Endodermal cell (in vitro differentiated cells): ENCODE results near the gene TFEB. TPM values are rescaled to one million over a fixed set of nuclear protein-coding genes. Genes with fewer than 3 reads are reported as not detected.

Experiments used
- DNase-seq: peaks from one replicate; pipeline ENCODE4 v3.0.0-alpha.2; 2017
- H3K27ac ChIP-seq: 2 replicates; pipeline ENCODE4 v1.5.1; 2013; ENCODE audit warnings: mild to moderate bottlenecking, low read depth, low read length, moderate library complexity
- H3K27me3 ChIP-seq: 2 replicates; pipeline ENCODE4 v1.6.1; 2013; ENCODE audit warnings: mild to moderate bottlenecking, low read length, moderate library complexity; ENCODE audit not compliant: insufficient read depth, control insufficient read depth, poor library complexity, severe bottlenecking
- H3K36me3 ChIP-seq: 2 replicates; pipeline ENCODE4 v1.7.0; 2013; ENCODE audit warnings: mild to moderate bottlenecking, low read length, moderate library complexity; ENCODE audit not compliant: control insufficient read depth, insufficient read depth
- H3K4me1 ChIP-seq: one replicate; pipeline ENCODE4 v1.7.0; 2013; ENCODE audit warnings: low read length; ENCODE audit not compliant: control insufficient read depth, insufficient read depth
- H3K4me3 ChIP-seq: 2 replicates; pipeline ENCODE4 v1.5.1; 2013; ENCODE audit warnings: mild to moderate bottlenecking, low read length, moderate library complexity
- H3K9ac ChIP-seq: 2 replicates; pipeline ENCODE4 v1.6.1; 2013; ENCODE audit warnings: mild to moderate bottlenecking, low read length, moderate library complexity; ENCODE audit not compliant: poor library complexity, severe bottlenecking; ENCODE audit errors: extremely low read depth
- H3K9me3 ChIP-seq: 2 replicates; pipeline ENCODE4 v1.6.1; 2013; ENCODE audit warnings: mild to moderate bottlenecking, low read length, moderate library complexity; ENCODE audit not compliant: control insufficient read depth
- H3K27ac Mint-ChIP-seq: 2 replicates; pipeline ENCODE4 v1.8.0; 2020; ENCODE audit warnings: mixed read lengths
- H3K27me3 Mint-ChIP-seq: 2 replicates; pipeline ENCODE4 v1.8.0; 2021; ENCODE audit warnings: mild to moderate bottlenecking, mixed read lengths; ENCODE audit not compliant: insufficient read depth
- H3K36me3 Mint-ChIP-seq: 2 replicates; pipeline ENCODE4 v1.8.0; 2020; ENCODE audit warnings: low read depth, mixed read lengths
- H3K4me1 Mint-ChIP-seq: 2 replicates; pipeline ENCODE4 v1.8.0; 2020; ENCODE audit warnings: mixed read lengths
- H3K4me3 Mint-ChIP-seq: 2 replicates; pipeline ENCODE4 v1.8.0; 2020; ENCODE audit warnings: mild to moderate bottlenecking, moderate library complexity, mixed read lengths
- H3K9me3 Mint-ChIP-seq: 2 replicates; pipeline ENCODE4 v1.8.0; 2020; ENCODE audit warnings: mild to moderate bottlenecking, mixed read lengths
- WGBS, 2 experiments: methylation state at CpG; one replicate each; pipeline versions ENCODE4 v1.1.5 to v1.1.7; 2013; ENCODE audit warnings: missing lambda C conversion rate in 2 of 2, mixed read lengths in 1 of 2; ENCODE audit not compliant: insufficient coverage in 1 of 2, insufficient read length in 1 of 2; 5-methylcytosine and 5-hydroxymethylcytosine counted together
- total RNA-seq, 2 donors: library from RNA; stranded (reverse); fragmentation: NEBNext Ultra II Directional in 1 of 2; extraction: Animal tissue kit (Norgen Biotek cat#: 25700) in 1 of 2; gene quantifications; 2 replicates in 1 of 2; 3 replicates in 1 of 2; pipeline ENCODE4 v1.2.1, GENCODE V29; 2021
- TF ChIP-seq, protein P1 (sequence below): fragments of 200-600 bp; sonication (generic); conservative IDR thresholded peaks from 2 replicates; pipeline ENCODE4 v1.5.0; 2021; ENCODE audit warnings: antibody characterized with exemption, mild to moderate bottlenecking

The TFEB gene
- total RNA-seq, 2 donors from 2014 or later, result 0.24 TPM; not detected in 1

DNA sequence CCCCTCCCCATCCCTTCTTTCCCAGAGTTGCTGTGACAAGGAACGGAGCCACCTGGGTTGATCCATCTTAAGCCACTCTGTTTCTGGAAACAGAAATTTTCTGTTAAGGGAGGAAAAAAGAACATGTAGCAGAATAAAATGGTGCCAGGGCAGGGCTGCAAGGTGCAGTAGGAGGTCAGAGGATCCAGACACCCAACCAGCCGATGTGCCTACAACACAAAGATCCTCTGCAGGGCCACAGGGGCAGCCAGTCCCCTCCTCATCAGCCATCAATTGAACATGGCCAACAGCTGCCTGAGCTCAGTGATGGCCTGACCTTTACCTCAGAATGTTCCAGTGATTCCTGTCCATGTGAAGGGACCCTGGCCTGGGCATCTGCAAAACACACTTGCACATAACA lies 85.3 kb downstream of the TFEB start:
- H3K4me3 ChIP-seq, result no peak overlapping the region
- Mint-ChIP-seq H3K4me1 (peaks cover 7% of the 10 kb centered on the region), H3K36me3 (peaks cover 52% of the 10 kb centered on the region), H3K9me3 (no peaks in the 10 kb centered on the region), H3K27ac (no peak overlapping the region), H3K4me3 (no peak overlapping the region), H3K27me3 (no peaks in the 10 kb centered on the region)
- H3K9ac ChIP-seq, result no peak overlapping the region
- WGBS, 2 experiments, result 80 to 95% methylated on average over 1 to 2 of the region's 2 CpGs
- peaks cover 8% of the 10 kb centered on the region for H3K36me3 ChIP-seq
- H3K4me1 ChIP-seq, result no peaks in the 10 kb centered on the region
- no peaks in the 10 kb centered on the region for H3K9me3 ChIP-seq
- H3K27ac ChIP-seq, result no peak overlapping the region
- TF ChIP-seq, protein P1, sequence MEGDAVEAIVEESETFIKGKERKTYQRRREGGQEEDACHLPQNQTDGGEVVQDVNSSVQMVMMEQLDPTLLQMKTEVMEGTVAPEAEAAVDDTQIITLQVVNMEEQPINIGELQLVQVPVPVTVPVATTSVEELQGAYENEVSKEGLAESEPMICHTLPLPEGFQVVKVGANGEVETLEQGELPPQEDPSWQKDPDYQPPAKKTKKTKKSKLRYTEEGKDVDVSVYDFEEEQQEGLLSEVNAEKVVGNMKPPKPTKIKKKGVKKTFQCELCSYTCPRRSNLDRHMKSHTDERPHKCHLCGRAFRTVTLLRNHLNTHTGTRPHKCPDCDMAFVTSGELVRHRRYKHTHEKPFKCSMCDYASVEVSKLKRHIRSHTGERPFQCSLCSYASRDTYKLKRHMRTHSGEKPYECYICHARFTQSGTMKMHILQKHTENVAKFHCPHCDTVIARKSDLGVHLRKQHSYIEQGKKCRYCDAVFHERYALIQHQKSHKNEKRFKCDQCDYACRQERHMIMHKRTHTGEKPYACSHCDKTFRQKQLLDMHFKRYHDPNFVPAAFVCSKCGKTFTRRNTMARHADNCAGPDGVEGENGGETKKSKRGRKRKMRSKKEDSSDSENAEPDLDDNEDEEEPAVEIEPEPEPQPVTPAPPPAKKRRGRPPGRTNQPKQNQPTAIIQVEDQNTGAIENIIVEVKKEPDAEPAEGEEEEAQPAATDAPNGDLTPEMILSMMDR, result no peak
- no peak for DNase-seq
- no peaks in the 10 kb centered on the region for H3K27me3 ChIP-seq

DNA sequence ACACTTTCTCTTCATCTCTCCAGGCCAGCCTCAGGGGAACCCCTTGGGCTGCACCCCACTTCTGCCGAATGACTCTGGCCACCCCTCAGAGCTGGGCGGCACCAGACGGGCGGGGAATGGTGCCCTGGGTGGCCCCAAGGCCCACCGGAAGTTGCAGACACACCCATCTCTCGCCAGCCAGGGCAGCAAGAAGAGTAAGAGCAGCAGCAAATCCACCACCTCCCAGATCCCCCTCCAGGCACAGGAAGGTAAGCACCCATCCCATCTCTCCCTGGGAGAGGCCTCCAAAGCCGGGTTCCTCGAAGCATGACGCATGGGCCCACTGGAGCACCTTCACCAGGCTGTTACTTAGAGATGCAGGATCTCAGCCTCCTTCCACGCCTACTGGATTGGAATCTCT lies 85.8 kb downstream of the TFEB start:
- Histone ChIP-seq H3K27ac (no peak overlapping the region), H3K9ac (no peak overlapping the region), H3K4me3 (no peak overlapping the region), H3K9me3 (no peaks in the 10 kb centered on the region), H3K4me1 (no peaks in the 10 kb centered on the region), H3K27me3 (no peaks in the 10 kb centered on the region), H3K36me3 (peaks cover 8% of the 10 kb centered on the region)
- Mint-ChIP-seq H3K27me3 (no peaks in the 10 kb centered on the region), H3K4me1 (peaks cover 11% of the 10 kb centered on the region), H3K36me3 (peaks cover 52% of the 10 kb centered on the region), H3K27ac (no peak overlapping the region), H3K9me3 (no peaks in the 10 kb centered on the region), H3K4me3 (no peak overlapping the region)
- no peak for DNase-seq
- 86 to 90% methylated on average over 9 to 10 of the region's 10 CpGs for WGBS, 2 experiments
- TF ChIP-seq, protein P1, result no peak

DNA sequence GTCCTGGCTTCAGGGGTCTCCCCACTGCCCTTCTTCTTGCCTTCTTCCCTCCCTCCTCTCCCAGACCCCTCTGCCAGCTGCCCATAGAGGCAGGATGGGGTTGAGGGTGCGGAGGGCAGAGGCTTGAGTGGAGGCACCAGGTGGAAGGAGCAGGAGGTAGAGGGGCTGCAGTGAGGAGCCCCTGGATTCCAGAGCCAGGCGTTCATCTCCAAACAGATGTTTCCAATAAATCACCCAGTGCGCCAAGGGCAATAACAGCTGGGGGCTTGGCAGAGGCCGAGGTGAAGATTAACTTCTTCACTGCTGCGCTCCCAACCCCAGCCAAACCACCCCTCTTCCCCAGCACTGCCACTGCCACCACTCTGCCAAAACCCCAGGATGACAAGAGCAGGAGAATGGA lies 86.5 kb downstream of the TFEB start:
- Histone ChIP-seq H3K4me1 (peaks cover 1% of the 10 kb centered on the region), H3K27me3 (no peaks in the 10 kb centered on the region), H3K27ac (no peak overlapping the region), H3K9me3 (no peaks in the 10 kb centered on the region), H3K4me3 (no peak overlapping the region), H3K9ac (no peak overlapping the region), H3K36me3 (peaks cover 8% of the 10 kb centered on the region)
- peaks cover 17% of the 10 kb centered on the region for H3K4me1 Mint-ChIP-seq
- H3K27me3 Mint-ChIP-seq, result no peaks in the 10 kb centered on the region
- H3K9me3 Mint-ChIP-seq, result no peaks in the 10 kb centered on the region
- WGBS, 2 experiments, result 95 to 100% methylated on average over 3 to 5 of the region's 5 CpGs
- no peak overlapping the region for H3K27ac Mint-ChIP-seq
- peaks cover 49% of the 10 kb centered on the region for H3K36me3 Mint-ChIP-seq
- no peak overlapping the region for H3K4me3 Mint-ChIP-seq
- TF ChIP-seq, protein P1, result no peak
- DNase-seq, result no peak
